ENCODE results near the gene BSCL2.

- TF ChIP-seq POLR2AphosphoS5 (IDR thresholded peaks at IDR 0.05; ENCODE audit: low read depth, low read length) = no peak
- TF ChIP-seq SIN3A (IDR thresholded peaks at IDR 0.05; ENCODE audit: borderline replicate concordance, insufficient read depth, low read length) = no peak
Observed at GRCh38 chr11:62680825-62681240, 26.4 kb downstream of the BSCL2 start.
